Stimulated activated effector memory CD8-positive, alpha-beta T cell treated with anti-CD3 and anti-CD28 coated beads, Interleukin-12 subunit alpha, Interleukin-12 subunit beta, amount 100 ng/mL, for 72 hours (primary cell): Measurements from ENCODE around the gene OSBPL2.

Source experiments
- ATAC-seq: fragments of 150-1000 bp; cut with Tn5 transposase; 2 replicates; pipeline ENCODE4 v1.10.0; 2021
- DNase-seq, 2 donors: peaks; one replicate each; pipeline ENCODE4 v3.0.0; 2021 to 2022; ENCODE audit warnings: low spot score in 2 of 2
- H3K27ac Mint-ChIP-seq: one replicate; pipeline ENCODE4 v1.8.0; 2022; ENCODE audit warnings: mild to moderate bottlenecking, mixed read lengths
- H3K36me3 Mint-ChIP-seq: one replicate; pipeline ENCODE4 v1.8.0; 2022; ENCODE audit warnings: mild to moderate bottlenecking, mixed read lengths
- H3K4me1 Mint-ChIP-seq: one replicate; pipeline ENCODE4 v1.8.0; 2022; ENCODE audit warnings: mixed read lengths
- H3K4me3 Mint-ChIP-seq: one replicate; pipeline ENCODE4 v1.8.0; 2022; ENCODE audit warnings: mild to moderate bottlenecking, mixed read lengths
- H3K9me3 Mint-ChIP-seq: one replicate; pipeline ENCODE4 v1.8.0; 2022; ENCODE audit warnings: mixed read lengths

The OSBPL2 gene

GRCh38 chr20:62316331-62317166 lies 78.2 kb downstream of the OSBPL2 start:
- no peak for ATAC-seq
- H3K36me3 Mint-ChIP-seq: peaks cover 6% of the 10 kb centered on the region
- H3K4me3 Mint-ChIP-seq: no peak overlapping the region
- no peak overlapping the region for H3K27ac Mint-ChIP-seq
- H3K9me3 Mint-ChIP-seq: no peaks in the 10 kb centered on the region
- peaks cover 12% of the 10 kb centered on the region for H3K4me1 Mint-ChIP-seq
- no peak for DNase-seq

GRCh38 chr20:62317167-62317655 lies 78.9 kb downstream of the OSBPL2 start:
- H3K36me3 Mint-ChIP-seq: peaks cover 6% of the 10 kb centered on the region
- ATAC-seq: no peak
- peaks cover 12% of the 10 kb centered on the region for H3K4me1 Mint-ChIP-seq
- H3K9me3 Mint-ChIP-seq: no peaks in the 10 kb centered on the region
- H3K4me3 Mint-ChIP-seq: no peak overlapping the region
- no peak for DNase-seq
- H3K27ac Mint-ChIP-seq: no peak overlapping the region

DNA sequence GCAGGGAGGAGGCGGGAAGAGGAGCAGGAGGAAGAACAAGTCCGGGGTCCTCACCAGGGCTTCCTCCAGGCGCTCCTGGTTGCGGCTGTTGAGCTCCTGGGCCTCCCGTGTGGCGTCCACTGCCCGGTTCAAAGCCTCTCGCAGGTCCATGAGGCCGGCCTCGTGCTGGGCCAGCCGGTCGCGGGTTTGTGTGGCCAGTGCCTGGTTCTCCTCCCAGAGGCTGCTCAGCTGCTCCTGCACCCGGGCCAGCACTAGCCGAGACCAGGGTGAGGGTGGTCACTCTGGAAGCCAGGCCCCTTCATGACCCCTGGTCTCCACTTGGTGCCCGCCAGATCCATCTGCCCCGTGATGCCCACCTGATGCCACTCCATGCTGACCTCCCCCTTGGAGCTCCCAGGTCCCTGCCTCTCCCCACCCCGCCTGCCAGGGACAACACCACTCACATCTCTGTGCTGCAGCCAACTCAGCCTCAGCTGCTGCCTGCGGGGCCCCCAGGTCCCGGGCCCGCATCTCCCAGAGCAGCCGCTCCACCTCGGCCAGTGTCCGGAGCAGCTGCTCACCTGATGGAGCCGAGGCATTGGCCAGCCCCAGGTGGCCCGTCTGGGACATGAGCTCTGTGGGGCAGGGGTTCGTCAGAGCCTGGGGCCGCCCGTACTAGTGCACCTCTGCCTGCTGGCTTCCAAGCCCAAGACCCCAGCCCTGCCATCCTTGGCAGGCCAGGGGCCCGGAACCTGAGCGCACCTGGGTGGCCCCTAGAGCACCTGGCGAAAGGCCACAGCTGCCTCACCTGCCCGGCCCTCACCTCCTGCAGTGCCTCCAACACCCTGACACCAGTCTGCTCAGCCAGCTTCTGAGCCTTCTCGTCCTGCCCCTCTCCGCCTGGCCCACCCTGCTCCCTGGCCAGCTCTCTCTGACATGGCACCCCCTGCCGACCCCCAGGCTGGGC lies 80.4 kb downstream of the OSBPL2 start:
- ATAC-seq: peak; percentile 51

DNA sequence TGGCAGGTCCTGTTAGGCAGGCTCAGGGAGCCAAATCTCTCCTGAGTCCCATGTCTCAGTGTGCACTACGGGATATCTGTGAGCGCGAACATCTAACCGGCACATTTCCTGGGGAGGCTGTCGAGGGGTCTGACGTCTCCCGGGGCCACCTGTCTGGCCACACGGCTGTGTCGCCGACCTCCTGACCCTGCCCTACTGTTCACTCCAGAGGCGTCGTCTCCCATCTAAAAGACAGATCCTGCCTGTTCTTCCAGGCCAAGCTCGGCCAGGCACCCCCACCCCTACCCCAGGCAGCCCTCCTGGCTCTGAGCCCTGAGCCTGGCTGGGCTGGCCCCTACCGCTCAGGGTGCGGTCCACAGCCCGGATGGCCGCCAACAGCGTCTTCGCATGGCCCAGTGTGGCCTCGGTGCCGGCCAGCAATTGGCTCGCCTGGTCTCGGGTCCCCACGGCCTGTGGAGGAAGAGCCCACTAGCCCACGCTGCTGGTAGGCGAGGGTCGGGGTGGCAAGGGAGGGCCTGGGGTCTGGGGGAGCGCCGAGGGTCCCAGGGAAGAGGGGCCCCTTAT lies 81.1 kb downstream of the OSBPL2 start:
- no peak for DNase-seq
- H3K36me3 Mint-ChIP-seq: peaks cover 6% of the 10 kb centered on the region
- no peaks in the 10 kb centered on the region for H3K9me3 Mint-ChIP-seq
- ATAC-seq: no peak
- peak overlapping the region; percentile 20 for H3K27ac Mint-ChIP-seq
- H3K4me3 Mint-ChIP-seq: no peak overlapping the region
- H3K4me1 Mint-ChIP-seq: peaks cover 12% of the 10 kb centered on the region

More for the DNA sequence above, 80.4 kb downstream of the OSBPL2 start:
- Mint-ChIP-seq H3K36me3 (peaks cover 6% of the 10 kb centered on the region), H3K9me3 (no peaks in the 10 kb centered on the region), H3K27ac (peak overlapping the region; percentile 20), H3K4me3 (no peak overlapping the region), H3K4me1 (peaks cover 12% of the 10 kb centered on the region)
- DNase-seq: peak in 1 of 2 donors; percentile 65

DNA sequence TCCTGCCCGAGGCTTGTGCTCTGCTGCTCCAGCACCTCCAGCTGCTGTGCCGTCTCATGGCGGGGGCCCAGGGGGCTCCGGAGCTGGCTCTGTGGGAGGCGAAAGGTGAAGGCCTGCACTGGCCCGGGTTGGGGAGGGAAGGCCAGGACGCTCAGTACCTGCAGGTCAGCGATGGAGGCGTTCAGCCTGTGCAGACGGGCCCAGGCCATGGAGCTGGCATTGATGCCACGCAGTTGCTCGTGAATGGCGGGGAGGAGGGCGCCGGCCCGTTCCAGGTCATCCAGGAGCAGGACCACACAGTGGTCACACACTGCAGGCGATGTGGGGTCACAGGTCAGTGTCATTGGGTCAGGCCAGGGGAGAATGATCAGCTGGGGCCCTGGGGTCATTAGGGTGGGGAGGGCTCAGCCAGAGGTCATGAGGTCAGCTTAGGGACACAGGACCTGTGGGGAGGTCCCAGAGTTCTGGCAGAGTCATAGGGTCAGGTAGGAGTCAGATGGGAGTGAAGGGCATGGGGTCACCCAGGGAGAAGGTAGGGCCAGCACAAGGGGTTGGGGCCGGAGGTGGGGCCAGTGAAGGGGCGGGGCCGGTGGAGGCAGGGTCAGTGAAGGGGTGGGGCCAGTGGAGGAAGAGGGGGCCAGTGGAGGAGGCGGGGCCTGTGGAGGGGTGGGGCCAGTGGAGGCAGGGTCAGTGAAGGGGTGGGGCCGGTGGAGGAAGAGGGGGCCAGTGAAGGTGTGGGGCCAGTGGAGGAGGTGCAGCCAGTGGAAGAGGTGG lies 82.4 kb downstream of the OSBPL2 start:
- Mint-ChIP-seq H3K27ac (peak overlapping the region; percentile 40), H3K36me3 (peaks cover 6% of the 10 kb centered on the region), H3K4me1 (peaks cover 6% of the 10 kb centered on the region), H3K4me3 (no peak overlapping the region), H3K9me3 (no peaks in the 10 kb centered on the region)
- ATAC-seq (no peak), DNase-seq (no peak)

GRCh38 chr20:62321521-62321948 lies 83.2 kb downstream of the OSBPL2 start:
- Mint-ChIP-seq H3K4me1 (peaks cover 5% of the 10 kb centered on the region), H3K4me3 (no peak overlapping the region), H3K27ac (peak overlapping the region; percentile 56), H3K36me3 (peaks cover 6% of the 10 kb centered on the region), H3K9me3 (no peaks in the 10 kb centered on the region)
- DNase-seq: no peak
- no peak for ATAC-seq

DNA sequence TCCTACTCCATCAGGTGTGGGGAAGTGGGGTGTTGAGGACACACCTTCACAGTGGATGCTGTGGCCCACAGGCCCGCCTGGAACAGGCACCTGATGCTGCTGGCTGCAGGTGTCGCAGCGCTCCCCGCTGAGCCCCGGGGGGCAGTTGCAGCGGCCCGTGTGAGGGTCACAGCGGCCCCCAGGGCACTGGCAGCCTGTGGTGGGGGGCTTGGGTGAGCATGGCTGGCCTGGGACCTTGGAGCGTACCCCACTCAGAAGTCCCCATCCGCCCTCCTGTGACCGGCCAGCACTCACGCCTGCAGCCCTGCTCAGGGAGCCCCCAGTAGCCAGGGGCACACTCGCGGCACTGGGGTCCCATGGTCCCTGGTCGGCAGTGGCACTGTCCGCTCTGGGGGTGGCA lies 83.7 kb downstream of the OSBPL2 start:
- peaks cover 5% of the 10 kb centered on the region for H3K4me1 Mint-ChIP-seq
- no peak overlapping the region for H3K4me3 Mint-ChIP-seq
- H3K36me3 Mint-ChIP-seq: peaks cover 6% of the 10 kb centered on the region
- no peaks in the 10 kb centered on the region for H3K9me3 Mint-ChIP-seq
- peak overlapping the region; percentile 56 for H3K27ac Mint-ChIP-seq
- no peak for ATAC-seq
- no peak for DNase-seq

- Mint-ChIP-seq H3K4me1 (peaks cover 5% of the 10 kb centered on the region), H3K4me3 (no peak overlapping the region), H3K9me3 (no peaks in the 10 kb centered on the region), H3K27ac (no peak overlapping the region), H3K36me3 (peaks cover 3% of the 10 kb centered on the region)
- no peak for DNase-seq
- no peak for ATAC-seq
These were observed 84.2 kb downstream of the OSBPL2 start for GRCh38 chr20:62322492-62323041.

- ATAC-seq: no peak
- Mint-ChIP-seq H3K27ac (no peak overlapping the region), H3K4me1 (peaks cover 5% of the 10 kb centered on the region), H3K4me3 (no peak overlapping the region), H3K9me3 (no peaks in the 10 kb centered on the region), H3K36me3 (no peaks in the 10 kb centered on the region)
- no peak for DNase-seq
These were observed 85.0 kb downstream of the OSBPL2 start for GRCh38 chr20:62323146-62323979.

- Mint-ChIP-seq H3K4me1 (peaks cover 5% of the 10 kb centered on the region), H3K9me3 (no peaks in the 10 kb centered on the region), H3K27ac (no peak overlapping the region), H3K4me3 (no peak overlapping the region), H3K36me3 (no peaks in the 10 kb centered on the region)
- ATAC-seq (no peak), DNase-seq (no peak)
These were observed 85.9 kb downstream of the OSBPL2 start for GRCh38 chr20:62323980-62324906.

- no peaks in the 10 kb centered on the region for H3K9me3 Mint-ChIP-seq
- ATAC-seq (no peak), DNase-seq (no peak)
- no peak overlapping the region for H3K27ac Mint-ChIP-seq
- H3K4me1 Mint-ChIP-seq: peaks cover 5% of the 10 kb centered on the region
- H3K36me3 Mint-ChIP-seq: no peaks in the 10 kb centered on the region
- no peak overlapping the region for H3K4me3 Mint-ChIP-seq
These were observed 87.0 kb downstream of the OSBPL2 start for GRCh38 chr20:62325172-62325905.

- Mint-ChIP-seq H3K9me3 (no peaks in the 10 kb centered on the region), H3K4me1 (no peaks in the 10 kb centered on the region), H3K4me3 (no peak overlapping the region), H3K27ac (no peak overlapping the region), H3K36me3 (no peaks in the 10 kb centered on the region)
- DNase-seq: no peak
- no peak for ATAC-seq
These were observed 88.2 kb downstream of the OSBPL2 start for GRCh38 chr20:62326559-62326958.
